Measurements from ENCODE around the gene SEC31A. TPM values are rescaled to one million over a fixed set of nuclear protein-coding genes. Genes with fewer than 3 reads are reported as not detected.
A peak's percentile ranks its signal among the peaks of the same experiment; 100 is the strongest.

The SEC31A gene
- total RNA-seq, 1 donor from 2014 or later: 137 TPM

DNA sequence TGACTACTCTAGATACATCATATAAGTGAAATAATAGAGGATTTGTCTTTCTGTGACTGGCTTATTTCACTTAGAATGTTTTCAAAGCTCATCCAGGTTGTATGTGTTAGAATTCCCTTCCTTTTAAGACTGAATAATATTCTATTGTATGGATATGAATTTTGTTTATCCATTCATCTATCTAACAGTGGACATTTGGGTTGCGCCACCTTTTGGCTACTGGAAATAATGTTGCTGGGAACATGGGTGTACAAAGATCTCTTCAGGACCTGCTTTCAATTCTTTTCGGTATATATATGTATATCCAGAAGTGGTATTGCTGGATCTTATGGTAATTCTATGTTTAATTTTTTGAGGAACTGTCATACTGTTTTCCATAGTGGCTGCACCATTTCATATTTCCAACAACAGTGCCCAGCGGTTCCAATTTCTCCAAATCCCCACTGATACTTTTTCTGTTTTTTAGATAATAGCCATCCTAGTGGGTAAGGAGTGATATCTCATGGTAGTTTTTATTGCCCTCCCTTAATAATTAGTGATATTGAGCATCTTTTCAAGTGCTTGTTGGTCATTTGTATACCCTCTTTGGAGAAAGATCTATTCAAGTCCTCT, 88.9 kb downstream of the SEC31A start:
- DNase-seq (ENCODE audit: low read depth, low spot score): no peak
- Mint-ChIP-seq H3K4me1 (peaks cover 19% of the 10 kb centered on the region), H3K27ac (ENCODE audit: unreplicated experiment) (no peak overlapping the region), H3K36me3 (ENCODE audit: low read depth) (no peaks in the 10 kb centered on the region), H3K27me3 (ENCODE audit: low read depth) (peaks cover 17% of the 10 kb centered on the region), H3K4me3 (peak overlapping the region; percentile 1), H3K9me3 (no peaks in the 10 kb centered on the region)
- peak; percentile 51 for TF ChIP-seq CTCF (conservative IDR thresholded peaks at IDR 0.05)

GRCh38 chr4:82799006-82799881, 91.7 kb downstream of the SEC31A start:
- Mint-ChIP-seq H3K27me3 (ENCODE audit: low read depth) (peaks cover 24% of the 10 kb centered on the region), H3K9me3 (no peaks in the 10 kb centered on the region), H3K27ac (ENCODE audit: unreplicated experiment) (peak overlapping the region; percentile 86), H3K4me1 (peaks cover 34% of the 10 kb centered on the region), H3K4me3 (peak overlapping the region; percentile 87), H3K36me3 (ENCODE audit: low read depth) (no peaks in the 10 kb centered on the region)
- TF ChIP-seq CTCF (conservative IDR thresholded peaks at IDR 0.05): no peak
- DNase-seq (ENCODE audit: low read depth, low spot score): no peak

DNA sequence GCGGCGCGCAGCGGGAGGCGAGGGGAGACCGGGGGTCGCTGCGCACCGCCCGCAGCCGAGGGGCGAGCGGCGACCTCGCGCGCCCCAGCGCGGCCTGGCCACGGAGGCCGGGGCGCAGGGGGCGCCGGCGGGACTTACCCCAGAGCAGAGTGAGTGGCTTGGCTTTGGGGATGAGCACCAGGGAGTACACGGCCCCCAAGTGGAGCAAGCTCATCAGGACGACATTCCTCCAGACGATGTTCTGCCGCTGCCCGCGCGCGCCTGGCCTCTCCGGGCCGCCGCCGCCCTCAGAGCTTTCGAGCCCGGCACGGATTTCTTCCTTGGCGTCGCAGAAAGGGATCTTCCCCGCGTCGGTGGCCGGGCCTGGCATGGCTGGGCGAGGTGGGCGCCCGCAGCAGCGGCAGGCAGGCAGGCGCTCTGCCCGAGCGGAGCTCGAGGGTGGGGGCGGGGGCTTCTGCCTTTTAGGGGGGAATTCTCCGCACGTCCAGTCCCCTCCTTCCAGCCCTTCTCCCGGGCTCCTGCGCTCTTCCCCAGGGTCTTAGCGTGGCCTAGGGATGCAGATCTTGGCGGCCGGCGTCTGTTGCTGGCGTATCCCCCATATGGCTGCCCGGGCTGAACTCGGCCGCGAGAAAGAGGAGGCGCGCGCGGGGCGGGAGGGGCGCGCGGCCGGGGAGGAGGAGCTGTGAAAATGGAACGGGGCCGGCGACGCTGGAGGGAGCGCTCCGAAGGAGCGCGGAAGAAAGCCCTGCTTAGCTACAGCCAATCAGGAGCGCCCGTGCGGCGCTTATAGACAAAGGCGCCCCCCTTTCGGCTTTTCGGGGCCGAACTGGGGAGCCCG, 92.6 kb downstream of the SEC31A start, which contains the start of gene SCD5:
TSS of gene SCD5 (minus strand) at position 629 of the 838 bp plus-strand sequence. CDS start at position 370, 259 bp downstream.
- Mint-ChIP-seq H3K9me3 (no peaks in the 10 kb centered on the region), H3K4me3 (peak within 1 kb of the TSS; percentile 95), H3K27ac (ENCODE audit: unreplicated experiment) (peak within 1 kb of the TSS; percentile 86), H3K4me1 (peaks cover 42% of the 10 kb centered on the region), H3K36me3 (ENCODE audit: low read depth) (no peaks in the 10 kb centered on the region), H3K27me3 (ENCODE audit: low read depth) (peaks cover 24% of the 10 kb centered on the region)
- TF ChIP-seq CTCF (conservative IDR thresholded peaks at IDR 0.05): no peak
- peak; percentile 57 for DNase-seq (ENCODE audit: low read depth, low spot score)

DNA sequence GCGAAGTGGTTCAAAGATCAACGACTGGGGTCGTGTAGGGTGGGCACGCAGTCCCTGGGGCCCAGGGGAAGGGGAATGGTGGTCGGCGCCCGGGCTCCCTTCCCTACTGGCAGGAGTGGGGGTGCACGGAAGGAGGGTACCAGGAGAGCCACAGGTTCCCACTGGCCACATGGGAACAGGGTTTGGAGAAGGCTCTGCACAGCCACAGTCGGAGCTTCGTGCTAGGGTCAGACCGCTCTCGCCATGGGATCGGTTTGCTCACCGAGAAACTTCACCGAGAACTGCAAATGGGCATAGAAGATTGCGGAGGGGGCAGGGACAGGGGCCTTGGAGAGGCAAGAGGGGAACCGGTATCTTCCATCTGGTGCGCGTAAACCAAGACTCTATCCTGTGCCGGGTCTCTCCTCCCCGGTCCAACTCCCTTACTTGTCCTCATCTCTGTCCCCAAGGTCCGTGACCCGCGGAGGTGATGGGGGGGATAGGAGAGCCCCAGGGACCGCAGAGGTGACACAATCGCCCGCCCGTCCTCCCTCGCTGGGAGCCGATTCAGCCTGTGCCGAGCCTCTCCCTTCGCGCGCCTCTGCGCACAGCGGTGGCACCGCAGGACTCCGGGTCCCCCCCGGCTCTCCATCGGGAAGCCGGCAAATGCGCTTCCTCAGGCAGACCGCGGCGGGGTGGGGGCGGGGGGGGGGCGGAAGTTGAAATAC, 93.4 kb downstream of the SEC31A start:
- Mint-ChIP-seq H3K9me3 (no peaks in the 10 kb centered on the region), H3K27me3 (ENCODE audit: low read depth) (peaks cover 24% of the 10 kb centered on the region), H3K36me3 (ENCODE audit: low read depth) (no peaks in the 10 kb centered on the region), H3K4me1 (peaks cover 51% of the 10 kb centered on the region), H3K27ac (ENCODE audit: unreplicated experiment) (no peak overlapping the region), H3K4me3 (peak overlapping the region; percentile 95)
- TF ChIP-seq CTCF (conservative IDR thresholded peaks at IDR 0.05): no peak
- peak; percentile 21 for DNase-seq (ENCODE audit: low read depth, low spot score)

GRCh38 chr4:82797040-82797404, 93.9 kb downstream of the SEC31A start:
- peaks cover 24% of the 10 kb centered on the region for H3K27me3 Mint-ChIP-seq (ENCODE audit: low read depth)
- H3K4me3 Mint-ChIP-seq: peak overlapping the region; percentile 95

More at GRCh38 chr4:82797040-82797404, 93.9 kb downstream of the SEC31A start:
- no peak for TF ChIP-seq CTCF (conservative IDR thresholded peaks at IDR 0.05)
- no peak for DNase-seq (ENCODE audit: low read depth, low spot score)
- Mint-ChIP-seq H3K27ac (ENCODE audit: unreplicated experiment) (no peak overlapping the region), H3K9me3 (no peaks in the 10 kb centered on the region), H3K4me1 (peaks cover 54% of the 10 kb centered on the region), H3K36me3 (ENCODE audit: low read depth) (no peaks in the 10 kb centered on the region)
